Body of pancreas (tissue), 4 donors: ENCODE results near the gene TBC1D10B.
"Not testable (repeated sequence)": the region's sequence is repeated elsewhere in the genome, so short reads cannot be mapped to it uniquely, and the experiment has no call there.

Experiments used
- POLR2A ChIP-seq, 3 donors: fragments of 450-650 bp; IDR thresholded peaks; one replicate each; pipeline ENCODE4 v1.6.1; 2016; ENCODE audit warnings: antibody characterized with exemption in 3 of 3, mild to moderate bottlenecking in 2 of 3
- TF ChIP-seq, protein P1 (sequence below), 7 experiments: fragments of 450-650 bp in 4 of 7; fragments of 200-600 bp in 3 of 7; sonication (generic) in 3 of 7; IDR thresholded peaks; one replicate each; pipeline ENCODE4 v1.5.1; 2016 to 2019; ENCODE audit warnings: antibody characterized with exemption in 7 of 7

DNA sequence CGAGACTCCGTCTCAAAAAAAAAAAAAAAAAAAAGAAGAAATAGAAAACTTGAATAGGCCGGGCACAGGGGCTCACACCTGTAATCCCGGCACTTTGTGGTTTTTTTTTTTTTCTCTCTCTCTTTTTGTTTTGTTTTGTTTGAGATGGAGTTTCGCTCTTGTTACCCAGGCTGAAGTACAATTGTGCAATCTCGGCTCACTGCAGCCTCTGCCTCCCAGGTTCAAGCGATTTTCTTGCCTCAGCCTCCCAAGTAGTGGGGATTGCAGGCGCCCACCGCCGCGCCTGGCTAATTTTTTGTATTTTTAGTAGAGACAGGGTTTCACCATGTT, 26.8 kb downstream of the TBC1D10B start:
- TF ChIP-seq, protein P1, sequence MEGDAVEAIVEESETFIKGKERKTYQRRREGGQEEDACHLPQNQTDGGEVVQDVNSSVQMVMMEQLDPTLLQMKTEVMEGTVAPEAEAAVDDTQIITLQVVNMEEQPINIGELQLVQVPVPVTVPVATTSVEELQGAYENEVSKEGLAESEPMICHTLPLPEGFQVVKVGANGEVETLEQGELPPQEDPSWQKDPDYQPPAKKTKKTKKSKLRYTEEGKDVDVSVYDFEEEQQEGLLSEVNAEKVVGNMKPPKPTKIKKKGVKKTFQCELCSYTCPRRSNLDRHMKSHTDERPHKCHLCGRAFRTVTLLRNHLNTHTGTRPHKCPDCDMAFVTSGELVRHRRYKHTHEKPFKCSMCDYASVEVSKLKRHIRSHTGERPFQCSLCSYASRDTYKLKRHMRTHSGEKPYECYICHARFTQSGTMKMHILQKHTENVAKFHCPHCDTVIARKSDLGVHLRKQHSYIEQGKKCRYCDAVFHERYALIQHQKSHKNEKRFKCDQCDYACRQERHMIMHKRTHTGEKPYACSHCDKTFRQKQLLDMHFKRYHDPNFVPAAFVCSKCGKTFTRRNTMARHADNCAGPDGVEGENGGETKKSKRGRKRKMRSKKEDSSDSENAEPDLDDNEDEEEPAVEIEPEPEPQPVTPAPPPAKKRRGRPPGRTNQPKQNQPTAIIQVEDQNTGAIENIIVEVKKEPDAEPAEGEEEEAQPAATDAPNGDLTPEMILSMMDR (IDR thresholded peaks at IDR 0.05), result not testable (repeated sequence)
- not testable (repeated sequence) for TF ChIP-seq POLR2A (IDR thresholded peaks at IDR 0.05)
